NCI-H345 treated with DMSO at 0.1 percent for 48 hours (cell line): ENCODE data around the gene DCAF11.
A peak's percentile ranks its signal among the peaks of the same experiment; 100 is the strongest.

Experiments
- DNase-seq: peaks from one replicate; lab custom pipeline; 2025; ENCODE audit not compliant: unreplicated experiment; lab: John Stamatoyannopoulos, UW

The DCAF11 gene

DNA sequence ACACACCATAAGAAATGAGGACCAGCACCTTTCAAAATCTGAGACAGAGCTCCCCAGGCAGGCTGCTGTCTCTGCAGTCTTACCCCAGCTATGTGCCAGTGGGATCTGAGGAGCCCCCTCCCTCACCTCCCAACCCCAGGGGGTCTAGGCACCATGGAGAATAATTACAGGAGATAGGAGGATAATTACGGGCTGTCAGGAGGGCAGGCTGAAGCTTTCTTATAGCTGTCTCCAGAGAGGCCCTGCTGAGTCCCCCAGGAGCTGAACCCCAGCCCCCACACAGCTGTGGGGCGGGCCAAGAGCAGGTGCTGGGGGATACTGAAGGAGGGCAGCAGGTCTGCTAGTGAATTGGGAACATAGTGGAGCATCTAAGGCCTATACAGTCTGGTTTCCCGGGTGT is 36.4 kb upstream of the DCAF11 start:
- DNase-seq: peak; percentile 12

DNA sequence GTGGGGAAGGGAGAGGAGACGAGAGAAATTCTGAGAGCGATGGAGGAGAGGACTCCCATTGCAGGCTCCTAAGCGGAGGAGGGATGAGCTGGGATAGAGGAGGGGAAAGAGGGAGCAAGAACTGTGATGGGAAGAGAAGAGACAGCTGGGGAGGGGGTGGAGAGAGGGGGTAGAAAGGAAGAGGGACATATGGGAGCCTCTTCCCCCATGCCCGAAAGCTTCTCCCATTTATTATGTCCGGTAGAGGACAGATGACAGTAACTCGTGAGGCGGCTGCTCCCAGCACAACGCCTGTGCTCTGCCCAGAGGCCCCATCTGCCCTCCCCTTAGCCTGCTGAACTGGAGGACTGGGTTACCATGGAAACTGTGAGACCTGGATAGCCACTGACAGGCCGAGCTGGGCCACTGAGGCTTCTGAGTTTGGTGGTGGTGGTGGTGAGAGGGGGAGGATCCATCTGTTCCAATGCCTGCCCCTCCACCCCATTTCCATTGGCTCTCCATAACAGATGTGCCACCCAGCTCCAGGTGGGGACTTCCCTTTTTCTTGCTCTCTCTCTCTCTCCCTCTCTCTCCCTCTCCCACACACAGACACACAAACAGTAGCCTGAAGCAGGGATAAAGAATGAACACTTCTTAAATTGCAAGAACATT is 35.0 kb upstream of the DCAF11 start:
- DNase-seq: no peak

DNA sequence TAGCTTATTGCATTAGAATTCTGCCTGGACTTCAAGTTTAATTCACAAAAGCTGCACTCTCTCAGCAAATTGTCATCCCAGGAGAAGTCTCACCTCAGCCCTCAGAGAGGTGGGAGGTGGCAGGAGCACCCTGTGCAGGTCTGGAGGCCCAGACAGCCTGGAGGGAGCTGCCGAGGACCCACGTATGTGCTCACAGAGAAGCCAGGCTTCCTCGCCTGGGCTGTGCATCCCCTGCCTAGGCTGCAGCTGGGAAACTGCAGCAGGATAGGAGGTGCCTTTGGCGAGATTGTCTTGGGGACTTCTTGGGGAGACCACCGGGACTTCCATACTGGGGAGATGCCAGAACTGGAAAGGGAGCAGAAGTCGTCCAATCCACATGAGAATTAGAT is 34.4 kb upstream of the DCAF11 start:
- no peak for DNase-seq

DNA sequence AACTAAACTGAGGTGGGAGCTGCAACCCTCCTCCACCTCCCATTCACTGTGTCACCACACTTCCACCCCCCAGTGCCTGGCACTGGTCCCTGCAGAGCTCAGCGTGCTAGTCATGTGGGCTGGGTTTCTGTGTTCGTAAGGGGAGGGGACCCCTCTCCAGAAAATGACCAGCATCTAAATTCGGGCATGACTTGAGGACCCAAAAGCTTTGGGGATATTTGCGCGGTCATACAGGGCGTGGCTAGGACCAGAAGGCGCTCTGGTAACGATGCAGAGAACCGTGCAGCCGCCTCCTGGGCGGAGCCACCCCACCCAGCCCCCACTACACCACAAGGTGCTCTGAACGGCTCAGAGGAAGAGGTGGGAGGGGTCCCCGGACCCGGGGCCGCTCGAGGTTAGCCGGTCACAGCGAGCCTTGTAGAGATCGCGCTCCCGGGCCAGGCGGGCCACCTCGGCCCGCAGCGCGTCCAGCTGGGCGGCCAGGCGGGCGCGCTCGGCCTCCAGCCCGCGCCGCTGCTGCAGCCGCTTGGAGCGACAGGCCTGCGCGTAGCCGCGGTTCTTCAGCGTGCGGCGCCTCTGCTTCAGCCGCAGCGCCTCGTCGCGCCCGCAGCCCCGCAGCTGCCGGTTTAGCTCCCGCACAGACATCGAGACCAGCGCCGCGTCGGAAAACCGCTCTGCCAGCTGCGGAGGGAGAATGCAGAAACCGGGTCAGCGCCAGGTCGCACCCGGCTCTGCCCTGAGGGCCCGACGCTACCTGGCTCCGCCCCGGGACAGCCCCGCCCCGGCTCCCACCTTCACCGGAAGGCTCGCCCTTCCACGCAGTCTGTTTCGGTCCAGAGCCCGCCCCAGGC is 33.5 kb upstream of the DCAF11 start:
- peak; percentile 65 for DNase-seq

DNA sequence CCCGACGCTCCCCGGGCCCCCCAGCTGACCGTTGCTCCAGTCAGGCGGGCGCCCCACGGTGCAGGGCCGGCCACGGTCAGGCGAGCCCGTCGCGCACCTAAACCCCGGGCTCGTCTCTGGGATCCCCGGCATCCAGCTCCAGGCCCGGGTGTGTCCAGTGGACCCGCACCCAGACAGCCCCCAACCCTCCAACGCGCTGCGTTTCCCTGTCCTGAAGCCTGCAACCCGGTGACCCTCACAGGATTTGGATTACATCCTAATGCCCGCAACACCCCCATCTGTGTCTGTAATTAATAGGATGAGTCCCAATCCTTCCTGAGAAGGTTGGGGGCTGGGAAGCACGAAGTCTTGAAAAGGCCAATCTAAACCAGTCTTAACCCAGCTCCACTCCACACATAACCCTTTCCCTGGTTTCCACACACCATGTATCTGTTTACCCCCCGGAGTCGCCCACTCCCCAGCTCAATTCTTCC is 32.8 kb upstream of the DCAF11 start:
- DNase-seq: no peak

DNA sequence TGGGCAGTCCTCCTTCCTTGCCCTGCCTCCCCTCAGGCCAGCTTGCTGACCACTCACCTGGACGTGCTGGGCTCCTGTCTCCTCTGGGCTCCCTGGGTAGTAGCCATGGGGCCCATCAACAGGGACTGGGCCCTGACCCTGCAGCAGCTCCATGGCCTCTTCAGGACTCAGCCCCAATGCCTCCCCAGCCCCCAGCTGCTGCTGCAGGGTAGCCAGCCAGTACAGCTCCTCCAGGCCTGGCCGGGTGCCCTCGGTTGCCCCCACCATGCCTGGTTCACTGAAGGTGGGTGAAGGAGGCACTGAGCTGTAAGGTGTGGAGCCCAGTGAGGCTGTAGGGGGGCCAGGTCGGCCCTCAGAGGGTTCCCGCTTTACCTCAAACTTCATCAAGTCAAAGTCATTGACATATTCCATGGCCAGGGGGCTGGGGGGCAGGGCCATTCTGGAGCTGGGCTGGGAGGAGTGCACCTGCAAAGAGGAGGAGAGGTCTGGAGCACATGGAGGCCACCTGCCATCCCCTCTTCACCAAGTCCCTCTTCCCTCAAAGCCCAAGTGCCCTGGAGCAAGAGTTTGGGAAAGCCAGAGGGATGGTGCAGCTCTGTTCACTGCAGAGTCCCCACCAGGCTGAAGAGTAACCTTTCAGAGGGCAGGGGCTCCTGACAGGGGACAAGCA is 32.0 kb upstream of the DCAF11 start:
- no peak for DNase-seq

DNA sequence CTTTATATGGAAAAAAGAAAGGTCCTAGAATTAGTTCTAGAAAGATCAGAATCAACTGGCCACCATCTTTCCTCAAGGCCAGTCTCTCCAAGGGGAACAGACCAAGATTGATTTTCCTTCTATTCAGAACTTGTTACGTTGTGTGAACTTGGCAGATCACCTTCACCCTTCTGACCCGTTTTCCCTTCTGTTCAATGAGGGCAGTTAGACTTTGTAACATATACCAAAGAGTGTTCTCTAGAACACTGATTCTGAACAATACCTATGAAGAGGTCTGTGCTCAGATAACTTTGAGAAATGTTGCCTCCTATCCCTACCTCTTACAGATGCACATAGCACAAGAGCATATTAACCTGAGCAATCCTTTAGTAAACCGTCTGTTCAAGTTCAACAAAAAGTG is 31.1 kb upstream of the DCAF11 start:
- DNase-seq: no peak

DNA sequence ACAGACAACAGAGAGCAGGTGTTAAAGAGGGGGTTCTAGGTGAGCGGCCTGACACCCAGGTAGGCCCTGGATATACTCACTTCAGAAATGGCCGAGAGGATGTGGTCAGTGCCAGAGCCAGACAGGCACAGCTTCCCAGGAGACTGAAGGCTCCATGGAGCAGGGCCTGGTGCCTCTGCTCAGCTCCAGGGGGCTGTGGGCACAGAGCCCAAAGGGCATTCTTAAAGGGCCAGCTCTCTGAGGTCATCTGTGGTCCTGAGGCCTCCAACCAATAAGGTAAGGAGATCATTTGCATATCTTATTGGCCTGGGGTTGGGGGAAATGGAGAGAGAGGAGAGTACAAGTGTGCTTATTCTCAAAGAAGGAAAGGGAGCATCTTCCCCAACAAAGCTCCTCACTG is 30.1 kb upstream of the DCAF11 start:
- DNase-seq: no peak

DNA sequence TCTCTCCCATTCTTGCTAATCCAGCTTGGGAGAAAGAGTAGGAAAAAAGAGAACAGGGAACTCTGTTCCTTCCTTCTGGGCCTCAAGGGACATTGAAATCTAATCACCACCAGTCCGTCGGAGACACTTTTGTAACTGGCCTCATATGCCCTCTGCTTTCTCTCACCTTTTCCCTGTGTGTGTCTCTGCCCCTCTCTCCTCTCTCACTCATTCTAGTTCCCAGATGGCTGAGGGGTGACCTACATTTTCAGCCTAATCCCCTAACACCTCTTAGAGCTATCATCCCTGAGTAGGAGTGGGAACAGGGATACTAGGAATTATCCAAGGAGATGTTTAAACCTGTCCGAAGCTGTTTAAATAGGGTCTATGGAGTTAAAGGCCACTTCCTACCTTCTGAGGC is 29.4 kb upstream of the DCAF11 start:
- DNase-seq: no peak

DNA sequence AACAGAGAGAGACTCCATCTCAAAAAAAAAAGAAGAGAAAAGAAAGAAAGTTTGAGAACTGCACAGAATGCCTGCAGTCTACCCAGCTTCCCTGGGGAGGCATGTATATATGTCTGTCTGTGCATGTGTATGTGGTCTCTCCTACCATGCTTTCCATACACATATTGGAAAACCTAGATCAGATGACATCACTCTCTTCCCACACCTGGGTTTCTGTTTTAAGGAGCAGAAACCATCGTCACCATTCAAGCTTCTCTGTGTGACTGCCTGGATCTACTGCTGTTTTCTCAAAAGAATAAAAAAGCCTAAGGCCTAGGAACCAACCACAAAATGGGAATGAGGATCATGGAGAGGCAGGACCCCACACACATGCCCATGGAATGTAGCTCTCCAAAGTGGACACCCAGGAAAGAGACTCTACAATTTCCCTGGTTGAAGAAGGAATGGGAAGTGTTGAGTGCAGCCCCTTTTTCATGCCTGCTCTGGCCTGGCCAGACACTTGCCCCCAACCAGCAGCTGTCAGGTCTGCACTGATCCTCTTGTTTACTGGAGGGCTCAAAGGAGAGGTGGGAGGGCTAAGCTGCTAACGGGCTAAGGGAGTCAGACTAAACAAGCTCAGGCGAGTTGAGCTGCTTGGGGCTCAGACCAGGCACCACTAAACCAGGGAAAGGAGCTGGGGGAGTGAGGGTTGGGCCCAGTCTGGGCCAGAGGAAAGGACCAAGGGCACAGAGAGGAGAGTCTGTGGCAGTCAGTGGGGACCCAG is 28.2 kb upstream of the DCAF11 start:
- DNase-seq: no peak

DNA sequence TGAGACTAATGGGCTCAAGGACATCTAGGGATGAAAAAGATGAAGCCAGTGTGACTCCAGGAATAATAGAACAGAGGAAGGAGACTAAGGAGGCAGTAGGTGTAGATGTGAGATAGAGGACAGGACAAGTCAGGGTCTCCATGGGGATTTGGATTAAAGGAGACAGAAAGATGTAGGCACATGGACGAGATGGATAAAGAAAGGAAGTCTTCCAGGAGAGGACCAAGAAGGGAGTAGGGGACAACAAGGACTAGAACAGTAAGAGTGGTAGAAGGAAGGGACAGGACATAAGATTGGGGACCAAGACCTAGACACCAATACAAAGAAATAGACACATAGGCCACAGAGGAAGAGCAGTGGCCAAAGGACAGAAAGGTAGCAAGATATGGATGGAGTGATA is 27.6 kb upstream of the DCAF11 start:
- no peak for DNase-seq

DNA sequence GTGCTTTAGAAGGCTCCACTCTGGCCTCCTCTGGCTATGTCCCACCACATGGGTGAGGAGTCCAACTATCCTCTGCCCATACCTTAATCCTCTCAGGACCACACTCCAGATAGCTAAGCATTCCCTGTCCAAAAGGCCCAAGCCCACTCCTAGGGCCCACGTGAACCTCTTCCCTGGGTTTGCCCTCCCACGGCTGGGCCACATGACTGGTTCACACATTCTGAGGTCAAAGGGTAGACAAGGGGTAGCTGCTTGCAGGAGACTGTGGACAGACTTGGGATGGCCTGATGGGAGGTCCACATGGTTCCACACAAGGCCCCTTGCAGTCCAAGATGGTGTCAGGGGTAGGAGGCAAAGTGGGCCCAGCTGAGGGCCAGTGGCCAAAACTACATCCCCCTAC is 26.5 kb upstream of the DCAF11 start:
- DNase-seq: no peak

DNA sequence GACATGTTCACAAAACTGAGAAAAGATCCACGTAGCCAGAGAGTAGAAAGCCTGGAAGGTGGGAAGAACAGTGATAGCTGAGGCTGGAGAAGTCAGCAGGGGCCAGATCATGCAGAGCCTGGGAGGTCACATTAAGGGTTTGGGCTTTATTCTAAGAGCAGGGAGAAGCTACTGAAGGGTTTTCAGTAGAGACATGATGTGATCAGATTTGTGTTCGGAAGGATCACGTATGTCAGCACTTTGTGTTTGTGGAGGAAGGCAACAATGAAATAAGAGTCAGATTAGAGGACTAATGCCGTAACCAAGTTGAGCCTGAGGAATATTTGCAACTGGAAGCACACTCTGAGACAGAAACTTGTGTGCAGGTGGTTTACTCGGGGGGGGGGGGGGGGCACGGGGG is 24.7 kb upstream of the DCAF11 start:
- DNase-seq: no peak

DNA sequence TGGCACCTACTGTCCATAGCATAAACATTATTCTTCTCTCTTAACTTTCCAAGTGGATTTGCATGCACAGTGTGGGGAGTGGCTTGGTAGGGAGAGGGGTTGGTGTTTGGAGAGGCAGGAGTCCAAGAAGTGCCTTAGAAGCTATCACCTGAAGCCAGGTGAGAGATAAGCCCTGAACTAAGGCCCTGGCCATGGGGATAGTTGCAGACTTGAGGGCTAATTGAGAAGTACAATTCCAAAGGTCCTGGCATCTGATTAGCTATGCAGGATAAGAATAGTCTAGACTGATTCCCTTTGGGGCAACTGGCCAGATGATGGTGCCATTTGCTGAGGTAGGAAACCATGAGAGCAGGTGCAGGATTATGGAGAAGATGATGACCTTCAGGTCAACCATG is 22.5 kb upstream of the DCAF11 start:
- no peak for DNase-seq

DNA sequence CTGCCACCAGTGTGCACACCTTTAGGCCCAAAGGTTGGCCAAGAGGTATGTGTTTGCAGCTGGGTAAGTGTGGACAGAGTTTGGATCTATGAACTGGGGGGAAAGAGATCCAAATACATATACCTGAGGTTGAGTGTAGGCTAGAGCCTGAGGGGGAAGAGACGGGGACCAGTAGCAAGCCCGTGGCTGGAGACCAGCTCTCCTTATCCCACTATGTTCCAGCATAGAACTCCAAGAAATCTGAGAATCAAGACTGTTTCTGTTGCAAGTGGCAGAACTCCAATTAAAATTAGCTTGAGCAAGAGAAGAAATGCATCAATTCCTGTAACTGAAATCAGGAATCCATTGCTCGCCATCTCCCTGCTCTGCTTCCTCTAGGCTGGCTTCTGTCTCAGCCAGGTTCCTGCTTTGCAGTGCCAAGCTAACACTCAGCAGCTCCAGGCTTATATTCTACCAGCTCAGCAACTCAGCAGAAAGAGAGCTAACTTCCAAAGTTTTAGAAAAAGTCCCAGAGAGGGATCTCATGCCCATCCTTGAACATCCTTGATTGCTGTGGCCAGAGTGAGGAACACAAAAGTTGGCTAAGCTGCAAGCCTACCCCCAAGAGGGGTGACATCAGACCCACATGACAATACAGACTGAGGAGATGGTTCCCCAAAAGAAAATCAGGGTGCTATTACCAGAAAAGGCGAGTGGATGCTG is 21.9 kb upstream of the DCAF11 start:
- no peak for DNase-seq

DNA sequence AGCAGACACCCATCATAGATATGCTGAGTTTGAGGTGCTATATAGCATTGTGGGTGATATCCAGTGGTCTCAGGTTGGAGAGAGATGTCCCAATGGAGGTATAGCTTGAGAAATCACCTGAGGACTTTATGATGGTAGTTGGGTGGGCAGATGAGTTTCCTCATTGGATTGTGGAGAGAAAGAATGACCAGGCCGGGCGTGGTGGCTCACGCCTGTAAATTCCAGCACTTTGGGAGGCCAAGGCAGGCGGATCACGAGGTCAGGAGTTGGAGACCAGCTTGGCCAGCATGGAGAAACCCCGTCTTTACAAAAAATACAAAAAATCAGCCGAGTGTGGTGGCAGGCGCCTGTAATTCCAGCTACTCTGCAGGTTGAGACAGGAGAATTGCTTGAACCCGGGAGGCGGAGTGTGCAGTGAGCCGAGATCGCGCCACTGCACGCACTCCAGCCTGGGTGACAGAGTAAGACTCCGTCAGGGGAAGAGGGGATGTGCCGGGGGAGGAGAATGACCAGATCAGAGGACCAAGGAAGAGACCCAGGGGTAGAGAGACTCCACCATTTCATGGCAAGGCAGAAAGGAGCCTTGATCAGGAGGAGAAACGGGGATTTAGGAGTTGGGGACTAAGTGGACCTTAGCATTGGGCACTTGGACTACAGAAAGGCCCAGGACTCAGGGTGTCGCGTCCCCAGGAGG is 21.2 kb upstream of the DCAF11 start:
- no peak for DNase-seq

DNA sequence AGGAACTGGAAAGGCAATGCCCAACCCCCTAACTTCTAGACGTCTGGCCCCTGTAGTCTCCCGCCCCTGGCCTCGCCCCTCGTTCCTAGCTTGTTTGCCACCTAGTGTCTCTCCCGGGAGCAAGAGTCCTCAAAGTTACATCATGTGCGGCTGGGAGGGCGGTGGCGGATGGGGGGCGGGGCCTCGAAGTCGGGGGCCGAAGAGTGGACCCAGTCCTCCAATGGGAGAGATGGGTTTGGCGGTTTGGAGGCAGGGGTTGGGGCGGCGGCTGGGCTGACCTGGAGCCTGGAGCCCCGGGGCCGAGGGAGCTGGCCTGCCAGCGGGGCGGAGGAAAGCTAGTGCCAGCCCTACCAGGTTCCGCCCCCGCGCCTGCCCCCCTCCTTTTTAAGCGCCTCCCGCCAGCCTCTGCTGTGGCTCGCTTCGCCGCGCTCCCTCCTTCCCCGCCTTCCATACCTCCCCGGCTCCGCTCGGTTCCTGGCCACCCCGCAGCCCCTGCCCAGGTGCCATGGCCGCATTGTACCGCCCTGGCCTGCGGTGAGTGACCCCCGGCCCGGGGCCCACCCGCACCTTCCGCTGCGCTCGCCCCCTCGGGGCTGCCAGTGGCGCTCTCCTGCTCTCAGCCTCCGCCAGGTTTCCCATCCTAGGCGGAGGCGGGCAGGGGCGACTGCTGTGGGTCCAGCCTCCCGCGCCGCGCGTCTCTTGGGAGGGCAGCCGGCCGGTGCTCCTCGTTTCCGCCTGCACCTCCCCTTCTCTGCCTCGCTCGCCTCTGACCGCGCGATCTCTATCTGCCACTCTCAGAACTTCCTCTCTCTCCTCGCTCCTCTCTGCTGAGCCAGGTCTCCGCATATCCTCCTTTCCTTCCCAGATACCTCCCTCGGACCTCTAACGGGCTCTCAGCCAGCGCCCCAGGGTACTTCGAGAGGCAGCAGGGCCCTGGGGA is 20.4 kb upstream of the DCAF11 start, which contains the start of gene PCK2:
Gene PCK2, plus strand, starts transcription at position 411 of the 940 bp plus-strand sequence. Its CDS starts 95 bp downstream, at position 506.
- peak; percentile 70 for DNase-seq

DNA sequence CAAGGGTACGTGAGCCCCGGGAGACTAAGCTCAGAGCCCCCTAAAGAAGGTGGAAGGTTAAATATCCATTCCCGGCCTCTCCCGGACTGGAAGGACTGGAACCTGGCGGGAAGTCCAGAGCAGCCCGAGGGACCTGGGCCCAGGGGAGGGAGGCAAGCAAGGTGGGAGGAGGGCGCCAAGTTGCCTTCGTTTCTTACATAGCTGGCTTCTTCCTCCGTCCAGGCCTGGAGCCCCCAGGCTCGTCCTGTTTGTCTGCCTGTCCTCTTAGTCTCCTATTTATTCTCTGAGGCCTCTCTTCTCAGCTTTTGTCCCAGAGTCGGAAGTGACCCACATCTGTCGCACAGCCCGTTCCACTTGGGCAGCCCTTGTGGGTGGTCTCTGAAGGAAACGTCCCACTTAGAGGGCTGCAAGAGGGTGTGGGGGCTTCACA is 19.7 kb upstream of the DCAF11 start:
- no peak for DNase-seq
